ENCODE data around the gene ZNF652. TPM values are rescaled to one million over a fixed set of nuclear protein-coding genes. Genes with fewer than 3 reads are reported as not detected.
"Not testable (repeated sequence)": the region's sequence is repeated elsewhere in the genome, so short reads cannot be mapped to it uniquely, and the experiment has no call there.

The ZNF652 gene
- total and polyA plus RNA-seq, 2 donors (not counting 1 experiment from before 2014, with no cell fraction given), result 7.8 to 10.2 TPM

- Histone ChIP-seq H3K27ac (ENCODE audit: insufficient read depth, low read length) (no peak overlapping the region), H2AFZ (ENCODE audit: low read length) (no peak overlapping the region), H4K20me1 (ENCODE audit: control insufficient read depth, extremely low read depth, insufficient read depth, low read length) (no peaks in the 10 kb centered on the region), H3K4me1 (ENCODE audit: control insufficient read depth, extremely low read depth, insufficient read depth, low read length) (no peaks in the 10 kb centered on the region), H3K79me2 (ENCODE audit: control insufficient read depth, insufficient read depth, low read length) (no peaks in the 10 kb centered on the region), H3K27me3 (ENCODE audit: control insufficient read depth, insufficient read depth, low read length) (no peaks in the 10 kb centered on the region), H3K4me3 (replicated peaks in 1 of 4; ENCODE audit: control extremely low read depth in 1 of 4, insufficient read depth in 1 of 4, low read depth in 3 of 4, low read length in 4 of 4) (no peak overlapping the region), H3K36me3 (ENCODE audit: control insufficient read depth, insufficient read depth, low read length) (no peaks in the 10 kb centered on the region), H3K9ac (ENCODE audit: insufficient read depth, low read length) (no peak overlapping the region), H3K4me2 (ENCODE audit: extremely low read depth, insufficient read depth, low read length) (no peak overlapping the region), H3K9me3 (ENCODE audit: control insufficient read depth, insufficient read depth, low read depth, low read length) (no peaks in the 10 kb centered on the region)
- no peak for TF ChIP-seq EZH2 (IDR thresholded peaks at IDR 0.05; ENCODE audit: low read length, missing control alignments)
- TF ChIP-seq, protein P1, sequence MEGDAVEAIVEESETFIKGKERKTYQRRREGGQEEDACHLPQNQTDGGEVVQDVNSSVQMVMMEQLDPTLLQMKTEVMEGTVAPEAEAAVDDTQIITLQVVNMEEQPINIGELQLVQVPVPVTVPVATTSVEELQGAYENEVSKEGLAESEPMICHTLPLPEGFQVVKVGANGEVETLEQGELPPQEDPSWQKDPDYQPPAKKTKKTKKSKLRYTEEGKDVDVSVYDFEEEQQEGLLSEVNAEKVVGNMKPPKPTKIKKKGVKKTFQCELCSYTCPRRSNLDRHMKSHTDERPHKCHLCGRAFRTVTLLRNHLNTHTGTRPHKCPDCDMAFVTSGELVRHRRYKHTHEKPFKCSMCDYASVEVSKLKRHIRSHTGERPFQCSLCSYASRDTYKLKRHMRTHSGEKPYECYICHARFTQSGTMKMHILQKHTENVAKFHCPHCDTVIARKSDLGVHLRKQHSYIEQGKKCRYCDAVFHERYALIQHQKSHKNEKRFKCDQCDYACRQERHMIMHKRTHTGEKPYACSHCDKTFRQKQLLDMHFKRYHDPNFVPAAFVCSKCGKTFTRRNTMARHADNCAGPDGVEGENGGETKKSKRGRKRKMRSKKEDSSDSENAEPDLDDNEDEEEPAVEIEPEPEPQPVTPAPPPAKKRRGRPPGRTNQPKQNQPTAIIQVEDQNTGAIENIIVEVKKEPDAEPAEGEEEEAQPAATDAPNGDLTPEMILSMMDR (conservative IDR thresholded peaks at IDR 0.05 in 1 of 2, IDR thresholded peaks at IDR 0.05 in 1 of 2; ENCODE audit: low read depth in 1 of 2, low read length in 2 of 2), result no peak
- no peak for DNase-seq (ENCODE audit: low read depth in 2 of 2)
These were observed 76.3 kb downstream of the ZNF652 start for GRCh38 chr17:49285716-49286115.

DNA sequence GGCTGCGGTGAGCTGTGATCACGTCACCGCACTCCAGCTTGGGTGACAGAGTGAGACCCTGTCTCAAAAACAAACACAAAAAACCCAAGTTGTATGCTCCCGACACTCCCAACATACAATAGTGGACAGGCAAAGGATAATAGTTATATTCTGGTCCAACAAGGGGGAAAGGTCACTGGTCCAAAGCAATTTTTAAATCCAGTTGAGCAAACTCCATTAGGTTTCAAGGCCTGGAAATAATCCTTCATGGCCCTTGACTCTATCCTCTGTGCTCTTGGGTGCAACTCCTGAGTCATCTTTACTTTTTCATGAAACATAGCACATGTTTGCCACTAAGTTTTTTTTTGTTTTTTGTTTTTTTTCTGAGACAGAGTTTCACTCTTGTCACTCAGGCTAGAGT lies 81.1 kb downstream of the ZNF652 start:
- no peak for TF ChIP-seq EZH2 (IDR thresholded peaks at IDR 0.05; ENCODE audit: low read length, missing control alignments)
- TF ChIP-seq, protein P1 (conservative IDR thresholded peaks at IDR 0.05 in 1 of 2, IDR thresholded peaks at IDR 0.05 in 1 of 2; ENCODE audit: low read depth in 1 of 2, low read length in 2 of 2), result no peak
- Histone ChIP-seq H3K36me3 (ENCODE audit: control insufficient read depth, insufficient read depth, low read length) (no peaks in the 10 kb centered on the region), H2AFZ (ENCODE audit: low read length) (no peak overlapping the region), H3K4me2 (ENCODE audit: extremely low read depth, insufficient read depth, low read length) (no peak overlapping the region), H3K79me2 (ENCODE audit: control insufficient read depth, insufficient read depth, low read length) (no peaks in the 10 kb centered on the region), H3K9me3 (ENCODE audit: control insufficient read depth, insufficient read depth, low read depth, low read length) (no peaks in the 10 kb centered on the region), H3K27me3 (ENCODE audit: control insufficient read depth, insufficient read depth, low read length) (no peaks in the 10 kb centered on the region), H3K9ac (ENCODE audit: insufficient read depth, low read length) (no peak overlapping the region), H3K4me3 (replicated peaks in 1 of 4; ENCODE audit: control extremely low read depth in 1 of 4, insufficient read depth in 1 of 4, low read depth in 3 of 4, low read length in 4 of 4) (no peak overlapping the region), H3K27ac (ENCODE audit: insufficient read depth, low read length) (no peak overlapping the region), H4K20me1 (ENCODE audit: control insufficient read depth, extremely low read depth, insufficient read depth, low read length) (no peaks in the 10 kb centered on the region), H3K4me1 (ENCODE audit: control insufficient read depth, extremely low read depth, insufficient read depth, low read length) (no peaks in the 10 kb centered on the region)
- DNase-seq (ENCODE audit: low read depth in 2 of 2), result no peak

DNA sequence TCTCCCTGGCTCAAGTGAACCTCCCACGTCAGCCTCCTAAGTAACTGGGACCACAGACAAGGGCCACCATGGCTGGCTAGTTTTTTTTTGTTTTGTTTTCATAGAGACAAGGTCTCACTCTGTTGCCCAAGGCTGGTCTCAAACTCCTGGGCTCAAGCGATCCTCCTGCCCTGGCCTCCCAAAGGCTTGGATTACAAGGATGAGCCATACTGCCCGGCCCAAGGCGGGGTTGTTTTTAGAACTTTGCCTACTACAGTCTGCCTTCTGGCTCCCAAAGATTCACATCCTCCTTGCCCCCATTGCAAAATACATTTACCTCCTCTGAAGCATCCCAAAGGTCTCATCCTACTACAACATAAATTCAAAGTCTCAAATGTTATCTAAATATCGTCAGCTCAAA lies 82.0 kb downstream of the ZNF652 start:
- Histone ChIP-seq H3K27ac (ENCODE audit: insufficient read depth, low read length) (no peak overlapping the region), H3K27me3 (ENCODE audit: control insufficient read depth, insufficient read depth, low read length) (no peaks in the 10 kb centered on the region), H3K4me2 (ENCODE audit: extremely low read depth, insufficient read depth, low read length) (no peak overlapping the region), H3K4me3 (replicated peaks in 1 of 4; ENCODE audit: control extremely low read depth in 1 of 4, insufficient read depth in 1 of 4, low read depth in 3 of 4, low read length in 4 of 4) (no peak overlapping the region), H3K9ac (ENCODE audit: insufficient read depth, low read length) (no peak overlapping the region), H2AFZ (ENCODE audit: low read length) (no peak overlapping the region), H3K4me1 (ENCODE audit: control insufficient read depth, extremely low read depth, insufficient read depth, low read length) (no peaks in the 10 kb centered on the region), H4K20me1 (ENCODE audit: control insufficient read depth, extremely low read depth, insufficient read depth, low read length) (no peaks in the 10 kb centered on the region), H3K36me3 (ENCODE audit: control insufficient read depth, insufficient read depth, low read length) (no peaks in the 10 kb centered on the region), H3K79me2 (ENCODE audit: control insufficient read depth, insufficient read depth, low read length) (no peaks in the 10 kb centered on the region), H3K9me3 (ENCODE audit: control insufficient read depth, insufficient read depth, low read depth, low read length) (no peaks in the 10 kb centered on the region)
- no peak for DNase-seq (ENCODE audit: low read depth in 2 of 2)
- TF ChIP-seq, protein P1 (conservative IDR thresholded peaks at IDR 0.05 in 1 of 2, IDR thresholded peaks at IDR 0.05 in 1 of 2; ENCODE audit: low read depth in 1 of 2, low read length in 2 of 2), result no peak
- no peak for TF ChIP-seq EZH2 (IDR thresholded peaks at IDR 0.05; ENCODE audit: low read length, missing control alignments)

- H2AFZ ChIP-seq (ENCODE audit: low read length); H3K4me1 ChIP-seq (ENCODE audit: control insufficient read depth, extremely low read depth, insufficient read depth, low read length); H3K4me3 ChIP-seq (replicated peaks in 1 of 4; ENCODE audit: control extremely low read depth in 1 of 4, insufficient read depth in 1 of 4, low read depth in 3 of 4, low read length in 4 of 4); H3K27ac ChIP-seq (ENCODE audit: insufficient read depth, low read length); DNase-seq (ENCODE audit: low read depth in 2 of 2); H3K27me3 ChIP-seq (ENCODE audit: control insufficient read depth, insufficient read depth, low read length); H3K4me2 ChIP-seq (ENCODE audit: extremely low read depth, insufficient read depth, low read length); H3K36me3 ChIP-seq (ENCODE audit: control insufficient read depth, insufficient read depth, low read length); H3K79me2 ChIP-seq (ENCODE audit: control insufficient read depth, insufficient read depth, low read length); H3K9me3 ChIP-seq (ENCODE audit: control insufficient read depth, insufficient read depth, low read depth, low read length); H4K20me1 ChIP-seq (ENCODE audit: control insufficient read depth, extremely low read depth, insufficient read depth, low read length); H3K9ac ChIP-seq (ENCODE audit: insufficient read depth, low read length): not testable (repeated sequence)
These were observed 82.6 kb downstream of the ZNF652 start for GRCh38 chr17:49279263-49280015.
